ENCODE data around the gene PIP4K2A. TPM values are rescaled to one million over a fixed set of nuclear protein-coding genes. Genes with fewer than 3 reads are reported as not detected.

Gene PIP4K2A
- total and polyA plus RNA-seq, 2 of the 13 experiments (the other 11 are each of a cell fraction or from before 2014, with no cell fraction given): 9.1 to 22.6 TPM

- intact Hi-C loops (cut with micrococcal nuclease; ENCODE audit: unreplicated experiment) (no loop called here), in situ Hi-C loops (cut with HindIII; ENCODE audit: extremely low pct_ligation_motif_present, low pct_unique_long_range_greater_than_20kb) (no loop called here)
- no peaks in the 10 kb centered on the region for H3K36me3 ChIP-seq (replicated peaks in 1 of 2; ENCODE audit: control insufficient read depth in 1 of 2, insufficient read depth in 2 of 2, low read length in 2 of 2)
- 38% methylated on average over 4 of the region's 4 CpGs for WGBS (ENCODE audit: low lambda C conversion rate)
- H3K4me1 ChIP-seq (ENCODE audit: insufficient read depth, low read length): no peaks in the 10 kb centered on the region
- DNase-seq (ENCODE audit: low spot score) (no peak), ATAC-seq (no peak), FAIRE-seq (no peak)
- no peak for TF ChIP-seq ZHX2 (IDR thresholded peaks at IDR 0.05; ENCODE audit: low read depth)
- no peak for TF ChIP-seq ZHX2 (CRISPR knock-in tag; IDR thresholded peaks at IDR 0.05; ENCODE audit: borderline replicate concordance)
- TF ChIP-seq MTERF4 (CRISPR knock-in tag; IDR thresholded peaks at IDR 0.05): no peak
- TF ChIP-seq KLF12 (CRISPR knock-in tag; IDR thresholded peaks at IDR 0.05; ENCODE audit: borderline replicate concordance): no peak
- TF ChIP-seq, protein P1, sequence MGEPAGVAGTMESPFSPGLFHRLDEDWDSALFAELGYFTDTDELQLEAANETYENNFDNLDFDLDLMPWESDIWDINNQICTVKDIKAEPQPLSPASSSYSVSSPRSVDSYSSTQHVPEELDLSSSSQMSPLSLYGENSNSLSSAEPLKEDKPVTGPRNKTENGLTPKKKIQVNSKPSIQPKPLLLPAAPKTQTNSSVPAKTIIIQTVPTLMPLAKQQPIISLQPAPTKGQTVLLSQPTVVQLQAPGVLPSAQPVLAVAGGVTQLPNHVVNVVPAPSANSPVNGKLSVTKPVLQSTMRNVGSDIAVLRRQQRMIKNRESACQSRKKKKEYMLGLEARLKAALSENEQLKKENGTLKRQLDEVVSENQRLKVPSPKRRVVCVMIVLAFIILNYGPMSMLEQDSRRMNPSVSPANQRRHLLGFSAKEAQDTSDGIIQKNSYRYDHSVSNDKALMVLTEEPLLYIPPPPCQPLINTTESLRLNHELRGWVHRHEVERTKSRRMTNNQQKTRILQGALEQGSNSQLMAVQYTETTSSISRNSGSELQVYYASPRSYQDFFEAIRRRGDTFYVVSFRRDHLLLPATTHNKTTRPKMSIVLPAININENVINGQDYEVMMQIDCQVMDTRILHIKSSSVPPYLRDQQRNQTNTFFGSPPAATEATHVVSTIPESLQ (CRISPR knock-in tag; conservative IDR thresholded peaks at IDR 0.05): no peak
- no peak for TF ChIP-seq ELF1 (CRISPR knock-in tag; IDR thresholded peaks at IDR 0.05)
- TF ChIP-seq, protein P2, sequence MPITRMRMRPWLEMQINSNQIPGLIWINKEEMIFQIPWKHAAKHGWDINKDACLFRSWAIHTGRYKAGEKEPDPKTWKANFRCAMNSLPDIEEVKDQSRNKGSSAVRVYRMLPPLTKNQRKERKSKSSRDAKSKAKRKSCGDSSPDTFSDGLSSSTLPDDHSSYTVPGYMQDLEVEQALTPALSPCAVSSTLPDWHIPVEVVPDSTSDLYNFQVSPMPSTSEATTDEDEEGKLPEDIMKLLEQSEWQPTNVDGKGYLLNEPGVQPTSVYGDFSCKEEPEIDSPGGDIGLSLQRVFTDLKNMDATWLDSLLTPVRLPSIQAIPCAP (CRISPR knock-in tag; IDR thresholded peaks at IDR 0.05; ENCODE audit: low read depth): no peak
- TF ChIP-seq ZNF788 (CRISPR knock-in tag; IDR thresholded peaks at IDR 0.05; ENCODE audit: borderline replicate concordance): no peak
- TF ChIP-seq SUZ12 (IDR thresholded peaks at IDR 0.05; ENCODE audit: low read depth, low read length): no peak
- TF ChIP-seq ZNF333 (CRISPR knock-in tag; IDR thresholded peaks at IDR 0.05; ENCODE audit: borderline replicate concordance): no peak
- no peak for TF ChIP-seq HNF4A (CRISPR knock-in tag; IDR thresholded peaks at IDR 0.05)
- TF ChIP-seq HBP1 (CRISPR knock-in tag; IDR thresholded peaks at IDR 0.05; ENCODE audit: low read depth): no peak
- no peak for TF ChIP-seq ZIK1 (CRISPR knock-in tag; IDR thresholded peaks at IDR 0.05; ENCODE audit: borderline replicate concordance, low read depth)
- no peak for TF ChIP-seq NR2C2 (CRISPR knock-in tag; IDR thresholded peaks at IDR 0.05; ENCODE audit: borderline replicate concordance)
- no peaks in the 10 kb centered on the region; a peak in 1 of 5 replicates for H3K27me3 ChIP-seq (ENCODE audit: control insufficient read depth in 1 of 2, insufficient read depth in 2 of 2, low read length in 2 of 2)
- H3K9me3 ChIP-seq (ENCODE audit: low read length): no peaks in the 10 kb centered on the region
- no TSS peak for BruUV-seq (replicated peaks)
- no peaks in the 10 kb centered on the region for H3K79me2 ChIP-seq (ENCODE audit: insufficient read depth, low read length)
- no peak overlapping the region for H2AFZ ChIP-seq (ENCODE audit: low read length)
- H3K27ac ChIP-seq (ENCODE audit: extremely low read length, insufficient read depth, low read length): no peak overlapping the region
- ChIA-PET CTCF (ENCODE audit: low intra/inter-chr PET ratio, low total read pairs) (no interaction called here), POLR2A (no interaction called here)
- no peaks in the 10 kb centered on the region for H4K20me1 ChIP-seq (ENCODE audit: insufficient read depth, low read length)
- H3K9ac ChIP-seq (ENCODE audit: insufficient read depth, low read depth, low read length): no peak overlapping the region
- no peak overlapping the region for H3K4me2 ChIP-seq (ENCODE audit: low read depth, low read length)
- no peak overlapping the region for H3K4me3 ChIP-seq (replicated peaks in 1 of 3; ENCODE audit: insufficient read depth in 1 of 3, low read depth in 2 of 3, low read length in 3 of 3)
These were observed 39.9 kb upstream of the PIP4K2A start for GRCh38 chr10:22754296-22754695.
